Duodenal mucosa (tissue), 2 donors: Measurements from ENCODE around the gene RHBDL1.

ENCODE experiments used
- H3K27ac ChIP-seq: one replicate; pipeline ENCODE4 v1.7.0; 2013; ENCODE audit warnings: low read depth, low read length
- H3K27me3 ChIP-seq, 2 donors: one replicate each; pipeline ENCODE4 v1.7.0; 2013; ENCODE audit warnings: low read length in 2 of 2, control low read depth in 1 of 2; ENCODE audit not compliant: insufficient read depth in 2 of 2, control insufficient read depth in 1 of 2
- H3K36me3 ChIP-seq, 2 donors: one replicate each; pipeline ENCODE4 v1.7.0; 2013; ENCODE audit warnings: low read length in 2 of 2, control low read depth in 1 of 2; ENCODE audit not compliant: insufficient read depth in 2 of 2, control insufficient read depth in 1 of 2
- H3K4me1 ChIP-seq, 2 donors: one replicate each; pipeline ENCODE4 v1.7.0; 2013; ENCODE audit warnings: low read length in 2 of 2, control low read depth in 1 of 2; ENCODE audit not compliant: insufficient read depth in 2 of 2, control insufficient read depth in 1 of 2
- H3K4me3 ChIP-seq, 2 donors: one replicate each; pipeline ENCODE4 v1.7.0; 2013; ENCODE audit warnings: low read length in 2 of 2, low read depth in 1 of 2
- H3K9ac ChIP-seq, 2 donors: one replicate each; pipeline ENCODE4 v1.7.0; 2013; ENCODE audit warnings: low read length in 2 of 2, low read depth in 1 of 2
- H3K9me3 ChIP-seq, 2 donors: one replicate each; pipeline ENCODE4 v1.7.0; 2013; ENCODE audit warnings: low read length in 2 of 2, control low read depth in 1 of 2; ENCODE audit not compliant: control insufficient read depth in 1 of 2

RHBDL1 gene

GRCh38 chr16:674214-674881, 1.1 kb upstream of the RHBDL1 start:
- Histone ChIP-seq H3K4me1 (peaks cover 17 to 22% of the 10 kb centered on the region in 2 donors), H3K4me3 (no peak overlapping the region), H3K9ac (no peak overlapping the region), H3K27me3 (no peaks in the 10 kb centered on the region), H3K36me3 (peaks cover 22 to 48% of the 10 kb centered on the region in 2 donors), H3K9me3 (no peaks in the 10 kb centered on the region), H3K27ac (no peak overlapping the region)

- Histone ChIP-seq H3K4me3 (peak overlapping the region in 1 of 2 donors; percentile 40), H3K4me1 (peaks cover 18 to 25% of the 10 kb centered on the region in 2 donors), H3K27ac (no peak overlapping the region), H3K9ac (peak overlapping the region; percentile 43 to 51), H3K27me3 (no peaks in the 10 kb centered on the region), H3K9me3 (no peaks in the 10 kb centered on the region), H3K36me3 (peaks cover 10 to 31% of the 10 kb centered on the region in 2 donors)
Measured at GRCh38 chr16:675884-676564, 553 bp downstream of the RHBDL1 start.

- H3K27me3 ChIP-seq = no peaks in the 10 kb centered on the region
- H3K9me3 ChIP-seq = no peaks in the 10 kb centered on the region
- H3K4me1 ChIP-seq = peaks cover 23 to 30% of the 10 kb centered on the region in 2 donors
- H3K9ac ChIP-seq = peak overlapping the region in 1 of 2 donors; percentile 43
- no peak overlapping the region for H3K27ac ChIP-seq
- H3K36me3 ChIP-seq = peaks cover 11 to 29% of the 10 kb centered on the region in 2 donors
- H3K4me3 ChIP-seq = no peak overlapping the region
Measured at GRCh38 chr16:676565-676902, 1.1 kb downstream of the RHBDL1 start.

GRCh38 chr16:676913-677312, 1.4 kb downstream of the RHBDL1 start:
- Histone ChIP-seq H3K4me1 (peaks cover 27 to 34% of the 10 kb centered on the region in 2 donors), H3K27ac (no peak overlapping the region), H3K9ac (peak overlapping the region in 1 of 2 donors; percentile 43)

GRCh38 chr16:677316-678190, 2.1 kb downstream of the RHBDL1 start:
- Histone ChIP-seq H3K4me3 (peak overlapping the region in 1 of 2 donors; percentile 35), H3K9me3 (no peaks in the 10 kb centered on the region), H3K27me3 (no peaks in the 10 kb centered on the region), H3K36me3 (peaks cover 16 to 29% of the 10 kb centered on the region in 2 donors), H3K27ac (no peak overlapping the region), H3K4me1 (peaks cover 29 to 41% of the 10 kb centered on the region in 2 donors), H3K9ac (no peak overlapping the region)

More at GRCh38 chr16:676913-677312, 1.4 kb downstream of the RHBDL1 start:
- H3K4me3 ChIP-seq = peak overlapping the region in 1 of 2 donors; percentile 35
- H3K9me3 ChIP-seq = no peaks in the 10 kb centered on the region
- no peaks in the 10 kb centered on the region for H3K27me3 ChIP-seq
- H3K36me3 ChIP-seq = peaks cover 14 to 29% of the 10 kb centered on the region in 2 donors

- peaks cover 18 to 29% of the 10 kb centered on the region in 2 donors for H3K36me3 ChIP-seq
- H3K4me1 ChIP-seq = peaks cover 32 to 48% of the 10 kb centered on the region in 2 donors
- no peak overlapping the region for H3K27ac ChIP-seq
- H3K9me3 ChIP-seq = no peaks in the 10 kb centered on the region
- no peaks in the 10 kb centered on the region for H3K27me3 ChIP-seq
- no peak overlapping the region for H3K4me3 ChIP-seq
- H3K9ac ChIP-seq = no peak overlapping the region
Measured at GRCh38 chr16:678209-678857, 2.9 kb downstream of the RHBDL1 start.

- Histone ChIP-seq H3K4me3 (peak overlapping the region; percentile 35 to 72), H3K27ac (peak overlapping the region; percentile 57), H3K36me3 (peaks cover 18 to 22% of the 10 kb centered on the region in 2 donors), H3K4me1 (peaks cover 34 to 53% of the 10 kb centered on the region in 2 donors), H3K9me3 (no peaks in the 10 kb centered on the region), H3K27me3 (no peaks in the 10 kb centered on the region), H3K9ac (peak overlapping the region in 1 of 2 donors; percentile 2)
Measured at GRCh38 chr16:678858-679813, 3.7 kb downstream of the RHBDL1 start.

- H3K4me1 ChIP-seq = peaks cover 33 to 55% of the 10 kb centered on the region in 2 donors
- H3K27ac ChIP-seq = peak within 1 kb of the TSS; percentile 97
- no peaks in the 10 kb centered on the region for H3K27me3 ChIP-seq
- H3K4me3 ChIP-seq = peak within 1 kb of the TSS; percentile 79 to 84
- peak within 1 kb of the TSS; percentile 78 to 80 for H3K9ac ChIP-seq
- no peaks in the 10 kb centered on the region for H3K9me3 ChIP-seq
- H3K36me3 ChIP-seq = peaks cover 18 to 21% of the 10 kb centered on the region in 2 donors
Measured at GRCh38 chr16:679814-680624, 4.5 kb downstream of the RHBDL1 start, which contains the start of gene STUB1. Gene STUB1 (plus strand): TSS chr16:680410. CDS start chr16:680526, 116 bp downstream.
